ENCODE results near the gene ZBTB6.
A peak's percentile ranks its signal among the peaks of the same experiment; 100 is the strongest.
"Not testable (repeated sequence)": the region's sequence is repeated elsewhere in the genome, so short reads cannot be mapped to it uniquely, and the experiment has no call there.

The ZBTB6 gene

DNA sequence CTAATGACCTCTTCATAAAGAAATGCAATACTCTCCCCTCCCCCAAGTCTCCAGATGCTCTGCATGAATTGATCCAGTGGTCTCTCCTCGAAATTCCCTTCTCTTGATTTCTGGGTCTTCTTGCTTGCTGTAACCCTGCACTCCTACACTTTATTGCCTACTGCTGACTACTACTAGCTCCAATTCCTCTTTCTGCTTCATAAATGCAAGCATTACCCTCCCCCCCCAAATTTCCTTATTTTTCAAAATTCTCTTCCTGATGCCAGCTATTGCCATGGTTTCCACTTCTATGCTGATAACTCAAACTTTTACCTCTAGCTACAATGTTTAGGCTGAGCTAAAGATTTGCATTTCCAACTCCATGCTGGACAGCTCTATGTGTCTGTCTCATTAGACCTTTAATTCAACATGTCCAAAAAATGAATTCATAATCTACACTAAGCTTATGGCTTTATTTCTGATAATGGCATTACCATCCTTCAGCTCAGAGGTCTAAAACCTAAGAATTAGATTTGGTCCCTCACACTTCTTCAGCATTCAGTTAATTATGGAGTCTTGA, 16.8 kb upstream of the ZBTB6 start:
- DNase-seq (ENCODE audit: low spot score), result no peak

DNA sequence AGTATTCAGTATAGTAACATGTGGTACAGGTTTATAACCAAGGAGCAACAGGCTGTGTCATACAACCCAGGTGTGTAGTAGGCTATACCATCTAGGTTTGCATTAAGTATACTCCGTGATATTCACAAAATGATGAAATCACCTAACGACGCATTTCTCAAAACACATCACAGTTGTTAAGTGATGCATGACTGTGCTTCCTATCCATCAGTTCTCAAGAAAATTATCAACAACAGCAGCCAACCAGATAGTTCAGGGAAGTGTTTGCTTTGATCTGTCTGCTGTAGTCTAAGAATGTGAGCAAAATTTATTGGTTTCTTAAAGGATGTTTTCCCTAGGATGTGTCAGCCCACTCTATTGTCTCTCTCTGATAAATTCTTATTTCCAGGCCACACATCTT, 10.8 kb upstream of the ZBTB6 start:
- DNase-seq (ENCODE audit: low spot score), result no peak

DNA sequence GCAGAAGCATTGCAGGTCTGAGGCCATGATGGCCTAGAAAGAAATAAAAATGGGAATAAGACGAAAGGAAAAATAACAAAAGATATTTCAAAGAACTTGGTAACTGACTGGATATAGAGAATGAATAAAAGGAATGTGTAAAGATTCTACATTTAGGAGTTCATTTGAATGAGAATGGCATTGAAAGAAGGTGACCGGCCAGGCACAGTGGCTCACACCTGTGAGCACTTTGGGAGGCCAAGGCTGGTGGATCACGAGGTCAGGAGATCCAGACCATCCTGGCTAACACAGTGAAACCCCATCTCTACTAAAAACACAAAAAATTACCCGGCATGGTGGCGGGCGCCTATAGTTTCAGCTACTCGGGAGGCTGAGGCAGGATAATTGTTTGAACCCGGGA, 9.6 kb upstream of the ZBTB6 start:
- DNase-seq (ENCODE audit: low spot score), result no peak

DNA sequence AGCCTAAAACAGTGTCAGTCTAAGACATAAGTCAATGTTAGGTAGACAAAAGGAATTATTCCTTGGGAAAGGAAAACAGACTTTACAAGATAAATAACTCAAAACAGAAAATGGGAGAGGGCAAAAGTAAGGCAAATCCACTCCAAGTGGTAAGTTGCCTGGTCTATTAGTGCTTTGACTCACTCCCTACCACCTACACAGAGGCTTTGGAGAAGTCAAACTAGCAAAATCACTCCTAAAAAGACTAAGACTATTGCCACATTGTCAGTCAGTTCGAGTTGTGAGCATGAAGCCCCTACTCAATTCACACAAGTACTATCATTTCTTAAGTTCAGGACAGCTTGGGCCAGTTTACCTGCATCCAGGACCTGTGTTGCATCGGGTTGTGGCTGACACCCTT, 5.2 kb upstream of the ZBTB6 start:
- no peak for DNase-seq (ENCODE audit: low spot score)

DNA sequence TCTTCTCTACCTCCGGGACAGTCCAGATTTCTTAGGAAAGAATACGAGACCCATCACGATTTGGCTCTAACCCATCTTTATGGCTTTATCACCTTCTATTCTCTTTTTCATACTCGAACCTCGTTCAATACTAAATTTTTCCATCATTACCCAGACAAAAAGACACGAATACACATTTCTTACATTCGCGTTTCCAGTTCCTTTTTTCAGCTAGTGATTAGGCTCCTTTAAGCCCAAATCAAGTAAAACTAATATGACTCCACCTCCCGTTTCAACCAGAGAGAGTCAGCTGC, 506 bp downstream of the ZBTB6 start:
- no peak for DNase-seq (ENCODE audit: low spot score)

DNA sequence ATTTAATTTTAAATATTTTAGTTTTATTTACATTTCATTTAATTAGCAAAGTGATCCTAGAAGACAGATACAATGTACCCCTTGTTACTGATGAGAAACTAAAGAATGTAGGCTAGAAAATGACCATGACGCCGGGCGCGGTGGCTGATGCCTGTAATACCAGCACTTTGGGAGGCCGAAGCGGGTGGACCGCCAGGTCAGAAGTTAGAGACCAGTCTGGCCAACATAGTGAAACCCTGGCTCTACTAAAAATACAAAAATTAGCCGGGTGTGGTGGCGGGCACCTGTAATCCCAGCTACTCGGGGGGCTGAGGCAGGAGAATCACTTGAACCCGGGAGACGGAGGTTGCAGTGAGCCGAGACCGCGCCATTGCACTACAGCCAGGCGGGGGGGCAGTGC, 7.0 kb downstream of the ZBTB6 start:
- DNase-seq (ENCODE audit: low spot score), result not testable (repeated sequence)

DNA sequence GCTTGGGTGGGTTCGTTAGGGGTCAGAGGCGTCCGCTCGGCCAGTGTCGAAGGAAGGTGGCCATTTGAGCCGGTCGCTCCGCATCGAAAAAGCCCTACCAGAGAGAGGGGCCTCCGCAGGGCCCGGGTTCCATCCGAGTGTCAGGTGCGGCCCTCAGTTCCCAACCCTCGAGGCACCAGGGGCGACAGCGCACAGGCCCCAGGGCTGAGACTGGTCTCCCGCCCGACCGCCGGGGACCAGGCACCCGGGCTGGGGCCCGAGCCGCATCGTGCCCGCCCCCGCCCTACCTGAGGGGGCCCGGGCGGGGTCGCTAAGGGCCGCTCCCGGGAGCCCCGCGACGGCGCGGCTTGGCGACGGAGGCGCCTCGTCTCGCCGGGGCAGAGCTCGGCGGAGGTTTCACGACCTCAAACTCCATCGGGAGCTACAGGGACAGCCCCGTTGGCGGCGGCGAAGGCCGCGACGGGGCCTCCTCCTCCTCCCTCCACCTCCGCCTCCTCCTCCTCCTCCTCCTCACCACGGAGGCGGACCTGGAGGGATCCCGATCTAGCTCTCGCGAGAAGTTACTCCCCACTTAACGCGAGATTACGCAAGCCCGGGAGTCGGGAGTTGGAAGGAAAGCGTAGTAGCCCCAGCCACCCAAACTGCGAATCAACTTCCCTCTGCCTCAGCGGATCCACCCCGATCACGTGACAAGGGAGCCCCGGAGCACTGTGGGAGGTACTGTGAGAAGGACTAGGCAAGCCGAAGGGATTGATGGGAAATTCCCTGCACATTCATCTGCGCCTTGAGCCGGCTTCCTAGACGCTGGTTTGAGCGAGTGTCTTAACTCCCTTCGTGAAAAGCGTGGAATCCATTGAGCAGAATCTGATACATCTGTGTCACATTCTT, 8.1 kb downstream of the ZBTB6 start, which contains the start of gene RC3H2:
Gene RC3H2, minus strand, starts transcription at position 537 of the 888 bp plus-strand sequence. CDS start 7,850 bp downstream, outside the sequence.
- DNase-seq (ENCODE audit: low spot score), result peak; percentile 96

DNA sequence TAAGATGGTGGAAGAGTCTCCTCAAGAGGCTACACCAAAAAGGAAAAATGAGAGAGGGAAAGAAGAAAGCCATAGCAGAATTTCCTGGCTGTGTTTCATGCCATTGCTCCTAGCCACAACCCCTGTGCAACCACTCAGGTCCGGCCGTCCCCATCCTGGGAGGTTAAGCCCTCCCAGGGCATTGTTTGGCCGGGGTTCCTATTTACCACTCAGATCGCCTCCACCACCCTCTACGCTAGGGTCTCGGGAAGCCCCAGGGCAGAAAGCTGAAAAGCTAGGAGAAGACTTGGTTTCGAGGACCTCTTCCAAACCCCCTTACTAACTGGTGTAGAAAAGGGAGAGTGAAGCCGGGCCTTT, 8.7 kb downstream of the ZBTB6 start:
- DNase-seq (ENCODE audit: low spot score), result peak; percentile 54

DNA sequence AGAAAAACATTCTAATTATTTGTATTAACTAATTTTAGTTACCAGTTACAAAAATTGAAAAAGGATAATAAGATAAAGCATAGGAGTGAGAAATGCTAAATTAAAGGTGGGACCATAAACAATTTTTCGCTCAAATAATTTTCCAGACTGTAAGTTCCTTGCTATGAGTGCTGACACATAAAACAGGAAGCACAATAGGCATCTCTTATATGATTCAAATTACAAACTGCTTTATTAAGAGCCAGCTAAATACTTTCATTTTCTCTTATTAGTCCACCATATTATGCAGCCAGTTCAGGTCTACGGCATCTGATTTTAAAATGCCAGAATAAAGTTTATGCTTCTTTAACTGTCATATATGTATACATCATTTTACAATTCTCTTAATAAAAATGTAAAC, 12.3 kb downstream of the ZBTB6 start:
- DNase-seq (ENCODE audit: low spot score), result peak; percentile 33

DNA sequence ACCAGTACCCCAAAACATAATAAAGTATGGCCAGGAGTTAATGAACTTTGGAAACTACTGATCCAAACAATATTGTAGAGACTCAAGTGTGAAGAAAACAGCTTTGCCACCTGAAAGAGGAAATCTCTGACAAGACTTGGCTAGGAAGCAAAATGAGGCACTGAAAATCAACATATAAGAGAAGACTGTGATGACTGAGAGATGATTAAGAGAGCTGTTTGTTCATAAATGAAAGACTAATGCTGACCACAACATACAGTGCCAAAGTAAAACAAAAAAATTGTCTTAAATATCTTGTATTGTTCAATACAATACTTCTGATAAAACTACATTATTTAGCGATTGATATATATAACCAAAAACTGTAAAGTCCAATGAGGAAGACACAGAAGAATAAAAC, 15.2 kb downstream of the ZBTB6 start:
- peak; percentile 8 for DNase-seq (ENCODE audit: low spot score)

DNA sequence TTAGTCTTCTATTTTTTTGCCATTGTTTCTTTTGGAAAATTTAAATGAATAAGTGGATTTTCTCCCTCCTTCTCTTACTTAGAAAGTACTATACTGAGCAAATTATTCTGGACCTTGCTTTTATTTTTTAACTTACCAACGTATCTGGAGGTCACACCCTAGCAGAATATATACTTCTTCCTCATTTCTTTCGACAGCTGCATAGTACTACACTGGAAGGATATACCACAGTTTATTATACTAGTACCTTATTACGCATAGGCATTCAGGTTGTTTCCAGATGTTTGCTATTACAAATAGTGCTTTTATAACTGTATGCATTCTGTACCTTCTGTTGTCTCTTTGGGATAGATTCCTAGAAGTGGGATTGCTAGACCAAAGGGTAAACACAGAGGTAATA, 24.6 kb downstream of the ZBTB6 start:
- DNase-seq (ENCODE audit: low spot score), result no peak

DNA sequence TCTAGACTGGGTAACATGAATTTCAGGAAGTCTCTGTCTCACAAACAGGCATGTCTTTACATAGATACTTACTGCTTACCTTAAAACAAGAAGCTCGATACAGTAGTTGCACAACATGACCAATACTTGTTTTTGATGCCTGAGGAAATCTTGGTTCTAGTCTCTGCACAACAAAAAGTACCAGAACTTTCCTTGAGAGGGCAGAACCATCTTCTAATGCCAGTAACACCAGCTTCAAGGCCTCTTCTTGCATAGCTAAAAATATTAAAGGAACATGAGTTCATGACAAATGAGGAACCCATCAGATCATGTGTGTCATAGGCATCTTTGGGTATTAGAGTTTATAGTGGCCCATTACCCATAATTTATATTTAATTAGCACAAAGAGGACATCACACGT, 30.0 kb downstream of the ZBTB6 start:
- DNase-seq (ENCODE audit: low spot score), result no peak

DNA sequence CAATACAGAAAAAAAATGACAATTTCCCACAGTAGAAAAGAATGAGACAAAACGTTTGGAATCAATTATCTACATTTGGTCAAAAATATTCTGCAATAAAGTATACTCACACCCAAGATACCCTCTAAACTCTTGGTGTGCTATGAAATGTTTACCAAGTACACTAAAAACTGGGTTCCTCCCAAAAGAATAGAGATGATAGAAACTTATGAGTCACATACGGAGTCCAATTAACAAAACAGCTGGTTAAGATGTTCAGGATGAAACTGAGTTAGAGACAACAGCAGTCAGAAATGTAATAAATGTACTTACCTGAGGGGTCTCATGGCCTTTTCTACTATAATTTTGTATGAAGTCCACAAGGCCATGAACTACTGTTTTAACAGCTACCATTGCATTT, 33.7 kb downstream of the ZBTB6 start:
- DNase-seq (ENCODE audit: low spot score), result no peak

DNA sequence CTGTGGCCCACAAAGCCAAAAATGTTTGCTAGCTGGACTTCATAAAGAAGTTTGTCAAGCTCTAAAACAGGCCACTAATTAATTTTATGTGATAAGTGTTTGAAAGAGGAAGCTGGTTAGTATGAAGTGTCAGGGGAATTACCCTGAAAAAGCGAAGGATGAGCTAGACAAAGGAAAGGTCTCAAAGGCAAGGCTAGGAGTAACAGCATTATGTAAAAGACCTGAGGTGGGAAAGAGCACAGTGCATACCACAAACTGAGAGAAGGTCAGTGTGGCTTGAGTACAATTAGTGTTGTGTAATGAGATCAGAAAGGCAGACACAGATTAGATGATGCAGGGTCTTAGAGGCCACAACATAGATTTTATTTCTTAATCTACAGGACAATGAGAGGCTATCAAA, 37.6 kb downstream of the ZBTB6 start:
- no peak for DNase-seq (ENCODE audit: low spot score)

DNA sequence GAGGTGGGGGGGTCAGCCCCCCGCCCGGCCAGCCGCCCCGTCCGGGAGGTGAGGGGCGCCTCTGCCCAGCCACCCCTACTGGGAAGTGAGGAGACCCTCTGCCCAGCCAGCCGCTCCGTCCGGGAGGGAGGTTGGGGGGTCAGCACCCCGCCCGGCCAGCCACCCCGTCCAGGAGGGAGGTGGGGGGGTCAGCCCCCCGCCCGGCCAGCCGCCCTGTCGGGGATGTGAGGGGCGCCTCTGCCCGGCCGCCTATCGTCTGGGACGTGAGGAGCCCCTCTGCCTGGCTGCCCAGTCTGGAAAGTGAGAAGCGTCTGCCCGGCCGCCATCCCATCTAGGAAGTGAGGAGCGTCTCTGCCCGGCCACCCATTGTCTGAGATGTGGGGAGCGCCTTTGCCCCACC, 45.8 kb downstream of the ZBTB6 start:
- DNase-seq (ENCODE audit: low spot score), result not testable (repeated sequence)

DNA sequence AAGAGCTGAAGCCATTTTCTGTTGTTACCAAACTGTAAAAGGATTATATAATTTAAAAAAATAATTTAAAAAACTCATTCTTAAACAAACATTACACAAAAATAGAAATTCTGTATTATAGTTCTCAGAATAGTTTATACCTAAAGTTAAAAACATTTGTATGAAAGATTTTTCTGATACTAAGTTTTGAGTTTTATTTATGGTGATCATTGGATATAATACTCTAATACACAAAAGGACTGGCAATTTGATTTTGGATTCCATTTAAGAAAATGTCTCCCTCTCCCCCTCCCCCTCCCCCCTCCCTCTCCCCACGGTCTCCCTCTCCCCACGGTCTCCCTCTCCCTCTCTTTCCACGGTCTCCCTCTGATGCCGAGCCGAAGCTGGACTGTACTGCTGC, 47.0 kb downstream of the ZBTB6 start:
- no peak for DNase-seq (ENCODE audit: low spot score)

DNA sequence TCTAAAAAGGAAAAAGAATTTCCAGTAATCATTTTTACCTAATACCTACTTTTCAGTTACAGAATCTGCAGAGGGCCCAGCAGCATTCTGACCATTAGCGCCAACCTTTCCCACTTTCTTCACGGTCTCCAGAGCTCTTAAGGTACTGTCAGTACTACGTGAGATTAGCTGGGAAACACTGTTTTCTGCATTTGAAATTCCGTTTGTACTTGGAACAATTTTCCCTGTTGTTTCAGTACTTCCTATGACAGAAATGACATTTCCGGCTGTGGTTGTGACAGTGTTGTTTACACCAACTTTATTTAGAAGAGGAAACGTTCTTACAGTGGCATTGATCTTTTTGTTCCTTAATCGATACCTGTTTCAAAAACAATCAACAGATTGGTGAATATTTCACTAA, 47.8 kb downstream of the ZBTB6 start:
- no peak for DNase-seq (ENCODE audit: low spot score)

DNA sequence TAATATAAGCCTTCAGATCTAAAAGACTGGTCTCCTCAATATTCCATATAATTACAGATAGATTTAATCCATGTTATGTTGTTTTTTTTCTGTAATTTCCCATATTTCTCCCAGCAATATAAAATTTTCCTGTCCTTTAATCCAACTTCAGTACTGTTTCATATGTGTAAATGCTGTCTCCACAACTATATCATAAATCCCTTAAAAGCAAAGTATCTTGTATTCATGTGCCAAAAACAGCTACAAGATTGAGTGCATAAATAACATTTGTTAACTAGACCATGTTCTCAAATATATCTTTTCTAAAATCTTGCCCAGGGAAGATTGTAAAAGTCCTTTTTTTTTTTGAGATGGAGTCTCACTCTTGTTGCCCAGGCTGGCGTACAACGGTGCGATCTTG, 49.7 kb downstream of the ZBTB6 start:
- DNase-seq (ENCODE audit: low spot score), result no peak

DNA sequence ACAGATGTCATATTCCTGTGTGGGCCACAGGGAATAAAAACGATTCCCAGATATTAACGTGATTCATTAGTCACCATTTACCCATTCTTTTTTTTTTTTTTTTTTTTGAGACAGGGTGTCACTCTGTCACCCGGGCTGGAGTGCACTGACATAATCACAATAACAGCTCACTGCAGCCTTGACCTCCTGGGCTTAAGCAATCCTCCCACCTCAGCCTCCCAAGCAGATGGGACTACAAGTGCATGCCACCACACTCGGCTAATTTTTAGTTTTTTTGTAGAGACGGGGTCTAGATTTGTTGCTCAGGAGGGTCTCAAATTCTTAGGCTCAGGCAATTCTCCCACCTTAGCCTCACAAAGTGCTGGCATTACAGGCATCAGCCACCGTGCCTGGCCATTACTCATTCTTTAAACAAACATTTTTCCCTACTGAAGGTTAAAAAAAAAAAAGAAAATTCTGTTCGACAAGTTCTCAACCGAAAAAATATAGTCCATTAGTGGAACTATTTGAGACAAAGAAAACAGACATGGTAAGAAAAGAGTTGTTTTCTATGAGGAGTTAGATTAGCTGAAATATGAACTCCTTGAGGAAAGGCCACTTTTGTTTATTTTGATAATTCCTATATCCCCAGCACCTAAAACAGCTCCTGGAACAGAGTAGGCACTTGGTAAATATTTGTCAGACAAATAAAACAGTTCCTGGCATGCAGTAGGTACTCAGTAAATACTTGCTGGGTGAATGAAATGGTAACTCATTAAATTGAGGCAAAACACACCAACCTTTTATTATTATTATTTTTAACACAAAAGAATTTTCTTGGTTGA, 52.6 kb downstream of the ZBTB6 start:
- no peak for DNase-seq (ENCODE audit: low spot score)

Measured in GM03348 (cell line).